ENCODE measurements around the gene CENPO. TPM values are rescaled to one million over a fixed set of nuclear protein-coding genes. Genes with fewer than 3 reads are reported as not detected.

CENPO gene
- total and polyA plus RNA-seq, 2 of the 4 experiments (the other 2 are of a cell fraction): 20.1 to 27.2 TPM

- TF ChIP-seq CEBPB (IDR thresholded peaks at IDR 0.05; ENCODE audit: low read depth, low read length) (no peak), RCOR1 (IDR thresholded peaks at IDR 0.05; ENCODE audit: insufficient replicate concordance, low read length) (no peak), MXI1 (IDR thresholded peaks at IDR 0.05; ENCODE audit: borderline replicate concordance, low read depth, low read length) (no peak)
Measured at GRCh38 chr2:24828238-24828996, 35.2 kb downstream of the CENPO start (continued).

GRCh38 chr2:24830351-24830750 is 37.1 kb downstream of the CENPO start:
- intact Hi-C loops (cut with micrococcal nuclease) (loop anchor here (10.0 kb wide), 2 partner anchors 294 to 364 kb away; no protein-coding TSS in a partner anchor), in situ Hi-C loops (cut with MboI; ENCODE audit: low sequenced_read_pairs) (no loop called here), dilution Hi-C loops (cut with HindIII; ENCODE audit: low sequenced_read_pairs, unreplicated experiment) (no loop called here)
- Histone ChIP-seq H2AK9ac (replicated peaks; ENCODE audit: low read depth, low read length, poor library complexity) (no peak overlapping the region), H2AFZ (replicated peaks; ENCODE audit: low read length, poor library complexity) (peak overlapping the region; percentile 14), H3K56ac (ENCODE audit: extremely low read depth, insufficient read depth, low read length) (no peak overlapping the region), H4K91ac (ENCODE audit: insufficient read depth, low read depth, low read length) (no peak overlapping the region), H2BK120ac (ENCODE audit: low read depth, low read length) (no peak overlapping the region), H2BK15ac (ENCODE audit: low read depth, low read length) (no peak overlapping the region), H4K20me1 (ENCODE audit: insufficient read depth, low read length) (0 out of 2 replicates have a peak, but pooled peaks cover 4% of the 10 kb centered on the region), H2AK5ac (ENCODE audit: low read depth, low read length) (no peak overlapping the region), H3K27me3 (ENCODE audit: control insufficient read depth, insufficient read depth, low read length) (no peaks in the 10 kb centered on the region), H4K8ac (ENCODE audit: low read depth in 2 of 2, low read length in 2 of 2) (no peak overlapping the region), H2BK5ac (ENCODE audit: low read depth, low read length, poor library complexity, severe bottlenecking) (no peak overlapping the region), H3K36me3 (ENCODE audit: control insufficient read depth, insufficient read depth, low read length) (peaks cover 15% of the 10 kb centered on the region), H3K9me1 (ENCODE audit: insufficient read depth, low read length) (0 out of 2 replicates have a peak, but pooled peaks cover 3% of the 10 kb centered on the region), H4K5ac (ENCODE audit: low read depth, low read length) (no peak overlapping the region), H3K4ac (ENCODE audit: low read depth, low read length) (no peak overlapping the region), H2BK20ac (ENCODE audit: low read depth, low read length) (no peak overlapping the region), H3K9me3 (ENCODE audit: control insufficient read depth, insufficient read depth, low read length) (no peaks in the 10 kb centered on the region), H3K4me2 (ENCODE audit: low read depth, low read length) (no peak overlapping the region), H3K27ac (ENCODE audit: insufficient read depth, low read length) (no peak overlapping the region), H3K79me1 (ENCODE audit: low read depth in 1 of 2, low read length in 2 of 2) (no peaks in the 10 kb centered on the region; a peak in 1 of 4 replicates), H3K14ac (replicated peaks; ENCODE audit: low read depth, low read length) (no peak overlapping the region), H3K9ac (ENCODE audit: low read depth, low read length) (no peak overlapping the region), H3K4me1 (ENCODE audit: control insufficient read depth, insufficient read depth, low read length) (no peaks in the 10 kb centered on the region), H3K4me3 (ENCODE audit: insufficient read depth, low read depth, low read length) (no peak overlapping the region), H3K18ac (ENCODE audit: low read depth, low read length) (no peak overlapping the region), H3K23ac (ENCODE audit: low read depth, low read length) (no peak overlapping the region)
- CTCF ChIA-PET: interaction anchor here (0.6 to 1.0 kb wide), 3 partner anchors 16 to 420 kb away, joined by 3 read pairs; no protein-coding TSS in a partner anchor
- DNase-seq: peak; percentile 50
- 0 out of 2 replicates have a peak, but pooled peaks have one; percentile 24 for ATAC-seq (ENCODE audit: low read depth)
- 100% methylated on average over 3 of the region's 5 CpGs; no CpG with 5 or more reads in 1 of the 2 experiments for WGBS, 2 experiments (ENCODE audit: extremely low coverage in 2 of 2, insufficient read length in 1 of 2)
- POLR2A ChIA-PET (ENCODE audit: unreplicated experiment): no interaction called here
- TF ChIP-seq SMC3 (IDR thresholded peaks at IDR 0.05; ENCODE audit: low read depth, low read length) (0 out of 2 replicates have a peak, but pooled peaks have one; percentile 13), MAZ (IDR thresholded peaks at IDR 0.05; ENCODE audit: borderline replicate concordance, low read depth, low read length) (no peak), CTCF (conservative IDR thresholded peaks at IDR 0.05; ENCODE audit: low read depth, low read length) (peak; percentile 38), RAD21 (IDR thresholded peaks at IDR 0.05; ENCODE audit: low read length) (peak; percentile 41), USF2 (IDR thresholded peaks at IDR 0.05; ENCODE audit: low read depth, low read length) (no peak), ELK1 (IDR thresholded peaks at IDR 0.05; ENCODE audit: borderline replicate concordance, low read depth, low read length) (no peak)
- no TSS peak for BruUV-seq (replicated peaks)
